ENCODE data around the gene PRKCA. TPM values are rescaled to one million over a fixed set of nuclear protein-coding genes. Genes with fewer than 3 reads are reported as not detected.

Gene PRKCA
- total RNA-seq, 6 experiments from 2014 or later, result 81.2 to 106 (median 92.9) TPM

GRCh38 chr17:66492080-66492479, 189.7 kb downstream of the PRKCA start:
- Mint-ChIP-seq H3K9me3 (no peaks in the 10 kb centered on the region), H3K36me3 (ENCODE audit: low read depth) (peaks cover 7% of the 10 kb centered on the region), H3K4me3 (peak overlapping the region; percentile 55; the same call in 1 of the 2 replicates), H3K4me1 (ENCODE audit: low read depth) (peaks cover 62% of the 10 kb centered on the region), H3K27ac (peak overlapping the region; percentile 89), H3K27me3 (ENCODE audit: insufficient read depth) (no peaks in the 10 kb centered on the region)
- TF ChIP-seq CTCF (IDR thresholded peaks at IDR 0.05), result no peak
- DNase-seq, result no peak

GRCh38 chr17:66492561-66493005, 190.2 kb downstream of the PRKCA start:
- H3K4me3 Mint-ChIP-seq, result peak overlapping the region; percentile 55; the same call in 1 of the 2 replicates
- H3K36me3 Mint-ChIP-seq (ENCODE audit: low read depth), result peaks cover 5% of the 10 kb centered on the region
- no peak for DNase-seq
- peak overlapping the region; percentile 89 for H3K27ac Mint-ChIP-seq
- TF ChIP-seq CTCF (IDR thresholded peaks at IDR 0.05), result no peak
- H3K4me1 Mint-ChIP-seq (ENCODE audit: low read depth), result peaks cover 62% of the 10 kb centered on the region
- H3K9me3 Mint-ChIP-seq, result no peaks in the 10 kb centered on the region
- no peaks in the 10 kb centered on the region for H3K27me3 Mint-ChIP-seq (ENCODE audit: insufficient read depth)

GRCh38 chr17:66493283-66494019, 191.0 kb downstream of the PRKCA start:
- TF ChIP-seq CTCF (IDR thresholded peaks at IDR 0.05), result no peak
- no peaks in the 10 kb centered on the region for H3K27me3 Mint-ChIP-seq (ENCODE audit: insufficient read depth)
- H3K36me3 Mint-ChIP-seq (ENCODE audit: low read depth), result peaks cover 9% of the 10 kb centered on the region
- peaks cover 65% of the 10 kb centered on the region for H3K4me1 Mint-ChIP-seq (ENCODE audit: low read depth)
- peak; percentile 63 for DNase-seq
- H3K9me3 Mint-ChIP-seq, result no peaks in the 10 kb centered on the region
- H3K27ac Mint-ChIP-seq, result peak overlapping the region; percentile 89
- H3K4me3 Mint-ChIP-seq, result peak overlapping the region; percentile 74

- Mint-ChIP-seq H3K27ac (peak overlapping the region; percentile 89), H3K36me3 (ENCODE audit: low read depth) (peaks cover 17% of the 10 kb centered on the region), H3K27me3 (ENCODE audit: insufficient read depth) (no peaks in the 10 kb centered on the region), H3K4me3 (peak overlapping the region; percentile 74), H3K4me1 (ENCODE audit: low read depth) (peaks cover 69% of the 10 kb centered on the region), H3K9me3 (no peaks in the 10 kb centered on the region)
- TF ChIP-seq CTCF (IDR thresholded peaks at IDR 0.05), result no peak
- DNase-seq, result peak; percentile 89
Observed at GRCh38 chr17:66494023-66494803, 191.8 kb downstream of the PRKCA start.

- DNase-seq, result no peak
- Mint-ChIP-seq H3K4me1 (ENCODE audit: low read depth) (peaks cover 75% of the 10 kb centered on the region), H3K27ac (peak overlapping the region; percentile 89), H3K27me3 (ENCODE audit: insufficient read depth) (no peaks in the 10 kb centered on the region), H3K9me3 (no peaks in the 10 kb centered on the region), H3K4me3 (no peak overlapping the region), H3K36me3 (ENCODE audit: low read depth) (peaks cover 25% of the 10 kb centered on the region)
- no peak for TF ChIP-seq CTCF (IDR thresholded peaks at IDR 0.05)
Observed at GRCh38 chr17:66495035-66495434, 192.6 kb downstream of the PRKCA start.

Data from HFFc6 (cell line).